OCI-LY3 (cell line): ENCODE results near the gene BBS12.

ENCODE experiments used
- CTCF ChIP-seq: fragments of 200-600, 300-600 bp; sonication (generic); IDR thresholded peaks from 2 replicates; pipeline ENCODE4 v1.5.1; 2014; ENCODE audit warnings: antibody characterized with exemption, low read length, low read depth
- EZH2phosphoT487 ChIP-seq: fragments of 200-600 bp; shearing (Covaris generic); IDR thresholded peaks from 2 replicates; pipeline ENCODE4 v1.6.1; 2018; ENCODE audit warnings: antibody characterized with exemption, mixed run types, low read depth

- TF ChIP-seq CTCF = no peak
- no peak for TF ChIP-seq EZH2phosphoT487
Measured at GRCh38 chr4:122711919-122712318, 20.6 kb upstream of the BBS12 start.
